Activated T-cell treated with anti-CD3 and anti-CD28 coated beads, Interleukin-2, amount 50 U/mL, for 72 hours (primary cell): ENCODE data around the gene QPRT. TPM values are rescaled to one million over a fixed set of nuclear protein-coding genes. Genes with fewer than 3 reads are reported as not detected.
A peak's percentile ranks its signal among the peaks of the same experiment; 100 is the strongest.
"Not testable (repeated sequence)": the region's sequence is repeated elsewhere in the genome, so short reads cannot be mapped to it uniquely, and the experiment has no call there.

Experiments used
- ATAC-seq, 2 donors: fragments of 150-1000 bp; cut with Tn5 transposase; replicated peaks in 1 of 2; 2 replicates each; pipeline ENCODE4 v1.10.0; 2021; ENCODE audit warnings: moderate library complexity in 2 of 2, mild to moderate bottlenecking in 1 of 2
- DNase-seq, 2 donors: peaks; one replicate each; pipeline ENCODE4 v3.0.0; 2021 to 2022; ENCODE audit warnings: mixed read lengths in 1 of 2
- H3K27ac Mint-ChIP-seq: one replicate; pipeline ENCODE4 v1.8.0; 2022; ENCODE audit warnings: mild to moderate bottlenecking, moderate library complexity, mixed read lengths
- H3K27me3 Mint-ChIP-seq: one replicate; pipeline ENCODE4 v1.8.0; 2022; ENCODE audit warnings: low read depth, mixed read lengths
- H3K36me3 Mint-ChIP-seq, 2 donors: one replicate each; pipeline ENCODE4 v1.8.0; 2022; ENCODE audit warnings: mixed read lengths in 2 of 2, mild to moderate bottlenecking in 1 of 2; ENCODE audit not compliant: insufficient read depth in 2 of 2
- H3K4me1 Mint-ChIP-seq: one replicate; pipeline ENCODE4 v1.8.0; 2022; ENCODE audit warnings: low read depth, mixed read lengths
- H3K4me3 Mint-ChIP-seq, 2 donors: one replicate each; pipeline ENCODE4 v1.8.0; 2022; ENCODE audit warnings: mild to moderate bottlenecking in 2 of 2, mixed read lengths in 2 of 2, moderate library complexity in 2 of 2
- H3K9me3 Mint-ChIP-seq, 2 donors: one replicate each; pipeline ENCODE4 v1.8.0; 2022; ENCODE audit warnings: mixed read lengths in 2 of 2
- total RNA-seq, 2 donors: library from RNA; stranded (reverse); gene quantifications; one replicate each; pipeline ENCODE4 v1.2.3, GENCODE V29; 2022

QPRT gene
- total RNA-seq, 2 donors from 2014 or later, result 4.5 to 5.6 TPM

DNA sequence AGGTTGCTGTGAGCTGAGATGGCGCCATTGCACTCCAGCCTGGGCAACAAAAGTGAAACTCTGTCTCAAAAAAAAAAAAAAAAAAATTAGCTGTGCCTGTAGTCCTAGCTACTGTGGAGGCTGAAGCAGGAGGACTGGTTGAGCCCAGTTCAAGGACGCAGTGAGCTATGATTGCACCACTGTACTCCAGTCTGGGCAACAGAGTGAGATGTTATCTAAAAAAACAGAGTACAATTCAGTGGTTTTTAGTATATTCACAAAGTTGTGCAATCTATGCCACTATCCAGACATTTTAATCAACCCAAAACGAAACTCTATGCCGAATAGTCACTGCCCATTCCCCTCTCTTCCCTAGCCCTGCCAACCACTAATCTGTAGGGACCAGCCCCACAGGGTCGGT, 41.7 kb downstream of the QPRT start:
- H3K4me3 Mint-ChIP-seq, result no peak overlapping the region
- no peak overlapping the region for H3K27ac Mint-ChIP-seq
- H3K27me3 Mint-ChIP-seq, result no peaks in the 10 kb centered on the region

DNA sequence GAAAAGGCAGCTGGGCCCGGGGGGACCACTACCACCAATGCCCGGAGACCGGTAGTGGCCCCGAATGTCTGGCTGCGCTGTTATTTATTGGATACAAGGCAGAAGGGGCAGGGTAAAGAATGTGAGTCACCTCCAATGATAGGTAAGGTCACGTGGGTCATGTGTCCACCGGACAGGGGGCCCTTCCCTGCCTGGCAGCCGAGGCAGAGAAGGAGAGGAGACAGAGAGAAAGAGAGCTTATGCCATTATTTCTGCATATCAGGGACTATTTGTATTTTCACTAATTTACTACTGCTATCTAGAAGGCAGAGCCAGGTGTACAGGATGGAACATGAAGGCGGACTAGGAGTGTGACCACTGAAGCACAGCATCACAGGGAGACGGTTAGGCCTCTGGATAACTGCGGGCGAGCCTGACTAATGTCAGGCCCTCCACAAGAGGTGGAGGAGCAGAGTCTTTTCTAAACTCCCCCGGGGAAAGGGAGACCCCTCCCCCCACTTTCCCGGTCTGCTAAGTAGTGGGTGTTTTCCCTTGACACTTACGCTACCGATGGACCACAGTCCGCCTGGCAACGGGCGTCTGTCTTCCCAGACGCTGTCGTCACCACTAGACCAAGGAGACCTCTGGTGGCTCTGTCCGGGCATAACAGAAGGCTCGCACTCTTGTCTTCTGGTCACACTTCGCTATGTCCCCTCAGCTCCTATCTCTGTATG, 42.3 kb downstream of the QPRT start:
- not testable (repeated sequence) for H3K27ac Mint-ChIP-seq, H3K27me3 Mint-ChIP-seq, H3K36me3 Mint-ChIP-seq, H3K9me3 Mint-ChIP-seq
- ATAC-seq (peak; percentile 44 to 46), DNase-seq (peak; percentile 41 to 45)
- peak overlapping the region in 1 of 2 donors; percentile 21 for H3K4me3 Mint-ChIP-seq
- H3K4me1 Mint-ChIP-seq, result peaks cover 21% of the 10 kb centered on the region

More for the DNA sequence above, 41.7 kb downstream of the QPRT start:
- Mint-ChIP-seq H3K36me3 (no peaks in the 10 kb centered on the region), H3K9me3 (no peaks in the 10 kb centered on the region), H3K4me1 (peaks cover 21% of the 10 kb centered on the region)
- ATAC-seq, result no peak
- no peak for DNase-seq

DNA sequence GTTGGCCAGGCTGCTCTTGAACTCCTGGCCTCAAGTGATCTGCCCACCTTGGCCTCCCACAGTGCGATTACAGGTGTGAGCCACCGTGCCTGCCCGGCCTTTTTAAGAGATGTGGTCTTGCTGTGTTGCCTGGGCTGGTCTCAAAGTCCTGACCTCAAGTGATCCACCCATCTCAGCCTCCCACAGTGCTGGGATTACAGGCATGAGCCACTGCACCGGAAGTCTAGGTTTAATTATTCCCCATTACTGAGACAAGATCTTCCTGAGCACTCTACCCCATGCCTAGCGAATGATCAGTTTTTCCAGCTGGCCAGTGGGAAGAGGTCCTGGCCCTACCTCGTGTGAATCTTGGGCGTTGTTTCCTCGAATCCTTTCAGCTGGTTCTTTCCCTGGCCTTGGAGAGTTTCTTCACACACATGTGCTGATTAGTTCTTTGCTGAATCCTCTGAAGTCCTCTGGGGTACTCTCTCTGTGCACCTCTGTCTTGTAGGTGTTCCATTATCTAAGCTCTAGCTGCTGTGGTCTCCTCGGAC, 47.9 kb downstream of the QPRT start:
- peaks cover 24% of the 10 kb centered on the region for H3K4me1 Mint-ChIP-seq
- H3K27ac Mint-ChIP-seq, result no peak overlapping the region
- H3K36me3 Mint-ChIP-seq, result no peaks in the 10 kb centered on the region
- DNase-seq (no peak), ATAC-seq (no peak)
- H3K27me3 Mint-ChIP-seq, result no peaks in the 10 kb centered on the region
- no peak overlapping the region for H3K4me3 Mint-ChIP-seq
- no peaks in the 10 kb centered on the region for H3K9me3 Mint-ChIP-seq

GRCh38 chr16:29727452-29727851, 48.5 kb downstream of the QPRT start:
- Mint-ChIP-seq H3K9me3 (peaks cover 2% of the 10 kb centered on the region in 2 donors), H3K4me3 (no peak overlapping the region), H3K27me3 (no peaks in the 10 kb centered on the region)

GRCh38 chr16:29729116-29729521, 50.1 kb downstream of the QPRT start:
- no peak overlapping the region for H3K4me3 Mint-ChIP-seq
- no peak for ATAC-seq
- peaks cover 5 to 7% of the 10 kb centered on the region in 2 donors for H3K36me3 Mint-ChIP-seq
- peaks cover 4% of the 10 kb centered on the region in 2 donors for H3K9me3 Mint-ChIP-seq
- no peak for DNase-seq
- peaks cover 35% of the 10 kb centered on the region for H3K4me1 Mint-ChIP-seq
- no peak overlapping the region for H3K27ac Mint-ChIP-seq
- no peaks in the 10 kb centered on the region for H3K27me3 Mint-ChIP-seq

More at GRCh38 chr16:29727452-29727851, 48.5 kb downstream of the QPRT start:
- ATAC-seq, result no peak
- H3K4me1 Mint-ChIP-seq, result peaks cover 30% of the 10 kb centered on the region
- H3K36me3 Mint-ChIP-seq, result peaks cover 2 to 3% of the 10 kb centered on the region in 2 donors
- no peak overlapping the region for H3K27ac Mint-ChIP-seq
- no peak for DNase-seq

- DNase-seq (no peak), ATAC-seq (no peak)
- Mint-ChIP-seq H3K9me3 (peaks cover 4% of the 10 kb centered on the region in 2 donors), H3K27me3 (no peaks in the 10 kb centered on the region), H3K4me3 (peak overlapping the region in 1 of 2 donors; percentile 13), H3K4me1 (peaks cover 35% of the 10 kb centered on the region), H3K27ac (no peak overlapping the region), H3K36me3 (peaks cover 6 to 7% of the 10 kb centered on the region in 2 donors)
These were observed 51.7 kb downstream of the QPRT start for GRCh38 chr16:29730649-29731048.

DNA sequence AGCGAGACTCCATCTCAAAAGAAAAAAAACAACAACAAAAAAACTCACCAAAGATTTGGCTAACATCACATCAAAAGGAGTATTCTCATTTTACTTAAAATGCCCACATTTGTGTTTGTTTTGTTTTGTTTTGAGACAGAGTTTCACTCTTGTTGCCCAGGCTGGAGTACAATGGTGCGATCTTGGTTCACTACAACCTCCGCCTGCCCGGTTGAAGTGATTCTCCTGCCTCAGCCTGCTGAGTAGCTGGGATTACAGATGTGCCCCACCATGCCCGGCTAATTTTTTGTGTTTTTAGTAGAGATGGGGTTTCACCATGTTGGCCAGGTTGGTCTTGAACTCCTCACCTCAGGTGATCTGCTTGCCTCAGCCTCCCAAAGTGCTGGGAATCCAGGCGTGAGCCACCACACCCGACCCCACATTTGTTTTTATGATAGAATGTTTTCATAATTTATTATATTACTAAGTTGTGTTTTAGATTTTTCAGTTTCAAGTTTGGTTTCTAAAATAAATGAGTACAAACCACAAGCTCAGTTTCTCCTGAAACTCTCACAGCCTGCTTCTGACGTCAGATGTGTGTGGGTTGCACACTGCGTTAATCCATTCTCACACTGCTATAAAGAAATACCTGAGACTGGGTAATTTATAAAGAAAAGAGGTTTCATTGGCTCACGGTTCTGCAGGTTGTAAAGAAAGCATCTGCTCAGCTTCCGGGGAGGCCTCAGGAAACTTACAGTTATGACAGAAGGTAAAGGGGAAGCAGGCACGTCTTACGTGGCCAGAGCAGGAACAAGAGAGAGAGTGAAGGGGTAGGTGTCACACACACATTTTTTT, 53.0 kb downstream of the QPRT start:
- H3K9me3 Mint-ChIP-seq, H3K27me3 Mint-ChIP-seq, H3K36me3 Mint-ChIP-seq: not testable (repeated sequence)
- DNase-seq (peak; percentile 77 to 83), ATAC-seq (peak; percentile 91)
- Mint-ChIP-seq H3K4me1 (peaks cover 35% of the 10 kb centered on the region), H3K4me3 (peak overlapping the region; percentile 45 to 63), H3K27ac (peak overlapping the region; percentile 90)

GRCh38 chr16:29734786-29735185, 55.8 kb downstream of the QPRT start:
- ATAC-seq (no peak), DNase-seq (no peak)
- Mint-ChIP-seq H3K9me3 (peaks cover 4% of the 10 kb centered on the region in 2 donors), H3K36me3 (peaks cover 7% of the 10 kb centered on the region in 2 donors), H3K27ac (no peak overlapping the region), H3K4me3 (no peak overlapping the region), H3K27me3 (no peaks in the 10 kb centered on the region), H3K4me1 (peaks cover 58% of the 10 kb centered on the region)

- Mint-ChIP-seq H3K27ac (no peak overlapping the region), H3K27me3 (no peaks in the 10 kb centered on the region), H3K4me1 (peaks cover 64% of the 10 kb centered on the region), H3K4me3 (no peak overlapping the region), H3K36me3 (peaks cover 7 to 9% of the 10 kb centered on the region in 2 donors), H3K9me3 (peaks cover 4% of the 10 kb centered on the region in 2 donors)
- DNase-seq (no peak), ATAC-seq (no peak)
These were observed 57.1 kb downstream of the QPRT start for GRCh38 chr16:29736112-29736511.

DNA sequence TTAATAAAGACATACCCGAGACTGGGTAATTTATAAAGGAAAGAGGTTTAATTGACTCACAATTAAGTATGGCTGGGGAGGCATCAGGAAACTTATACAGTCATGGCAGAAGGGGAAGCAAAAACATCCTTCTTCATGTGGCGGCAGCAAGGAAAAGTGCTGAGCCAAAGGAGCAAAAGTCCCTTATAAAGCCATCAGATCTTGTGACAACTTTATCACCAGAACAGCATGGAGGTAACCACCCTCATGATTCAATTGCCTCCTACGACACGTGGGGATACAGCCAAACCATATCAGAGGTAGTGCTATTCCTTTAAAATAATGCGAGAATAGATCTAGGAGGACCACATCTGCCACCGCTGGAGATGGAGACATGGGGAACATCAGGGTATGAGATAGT, 57.8 kb downstream of the QPRT start:
- ATAC-seq, result no peak
- Mint-ChIP-seq H3K4me3 (no peak overlapping the region), H3K36me3 (peaks cover 7 to 11% of the 10 kb centered on the region in 2 donors)

GRCh38 chr16:29737713-29738112, 58.7 kb downstream of the QPRT start:
- peak overlapping the region; percentile 9 for H3K27ac Mint-ChIP-seq
- peaks cover 2% of the 10 kb centered on the region in 2 donors for H3K9me3 Mint-ChIP-seq
- peak overlapping the region in 1 of 2 donors; percentile 56 for H3K4me3 Mint-ChIP-seq
- ATAC-seq, result no peak
- H3K4me1 Mint-ChIP-seq, result peaks cover 61% of the 10 kb centered on the region
- H3K36me3 Mint-ChIP-seq, result peaks cover 5 to 9% of the 10 kb centered on the region in 2 donors
- no peak for DNase-seq
- no peaks in the 10 kb centered on the region for H3K27me3 Mint-ChIP-seq

More for the DNA sequence above, 57.8 kb downstream of the QPRT start:
- DNase-seq, result no peak
- Mint-ChIP-seq H3K27ac (no peak overlapping the region), H3K27me3 (no peaks in the 10 kb centered on the region), H3K9me3 (peaks cover 4% of the 10 kb centered on the region in 2 donors), H3K4me1 (peaks cover 66% of the 10 kb centered on the region)

- peak; percentile 36 to 45 for DNase-seq
- peak overlapping the region; percentile 56 to 64 for H3K4me3 Mint-ChIP-seq
- ATAC-seq, result peak; percentile 86 to 87
These were observed 59.5 kb downstream of the QPRT start for GRCh38 chr16:29738514-29738913.

More at GRCh38 chr16:29738514-29738913, 59.5 kb downstream of the QPRT start:
- Mint-ChIP-seq H3K27me3 (no peaks in the 10 kb centered on the region), H3K27ac (peak overlapping the region; percentile 16), H3K9me3 (no peaks in the 10 kb centered on the region), H3K4me1 (peaks cover 61% of the 10 kb centered on the region), H3K36me3 (peaks cover 7% of the 10 kb centered on the region in 2 donors)
